Kidney (tissue), 14 donors: Measurements from ENCODE around the gene SNN. TPM values are rescaled to one million over a fixed set of nuclear protein-coding genes. Genes with fewer than 3 reads are reported as not detected.

Source experiments
- DNase-seq, 5 donors: peaks; one replicate each; pipeline ENCODE4 v3.0.0-alpha.2; 2013 to 2020
- FAIRE-seq: peaks from 2 replicates; lab custom pipeline; 2012; peaks lifted over from hg19 to GRCh38; lab: Jason Lieb, UNC
- H3K27ac ChIP-seq, 2 donors: one replicate each; pipeline ENCODE4 v1.7.0; 2013; ENCODE audit warnings: low read depth in 2 of 2, low read length in 2 of 2, inconsistent platforms in 1 of 2
- H3K27me3 ChIP-seq: one replicate; pipeline ENCODE4 v1.7.1; 2013; ENCODE audit warnings: low read length, inconsistent platforms; ENCODE audit not compliant: control insufficient read depth, insufficient read depth
- H3K36me3 ChIP-seq, 3 donors: one replicate each; pipeline versions ENCODE4 v1.7.0 to v1.7.1; 2013; ENCODE audit warnings: low read length in 3 of 3, control low read depth in 1 of 3, inconsistent platforms in 1 of 3; ENCODE audit not compliant: insufficient read depth in 3 of 3, control insufficient read depth in 2 of 3
- H3K4me1 ChIP-seq, 3 donors: one replicate each; pipeline versions ENCODE4 v1.7.0 to v1.7.1; 2013; ENCODE audit warnings: low read length in 3 of 3, inconsistent platforms in 1 of 3, low read depth in 1 of 3; ENCODE audit not compliant: control insufficient read depth in 2 of 3, insufficient read depth in 2 of 3
- H3K4me3 ChIP-seq, 3 donors: one replicate each; pipeline versions ENCODE4 v1.7.0 to v1.8.1; 2013; ENCODE audit warnings: low read length in 3 of 3, control low read depth in 1 of 3, inconsistent platforms in 1 of 3
- H3K9ac ChIP-seq, 3 donors: one replicate each; pipeline versions ENCODE4 v1.7.0 to v1.7.1; 2013; ENCODE audit warnings: low read length in 3 of 3, control low read depth in 1 of 3, inconsistent platforms in 1 of 3
- H3K9me3 ChIP-seq, 3 donors: one replicate each; pipeline versions ENCODE4 v1.7.0 to v1.7.1; 2013; ENCODE audit warnings: low read length in 3 of 3, control low read depth in 1 of 3, inconsistent platforms in 1 of 3; ENCODE audit not compliant: control insufficient read depth in 2 of 3, insufficient read depth in 1 of 3
- CTCF ChIP-seq: IDR thresholded peaks from 3 replicates; pipeline ENCODE4 v1.5.1; 2012; ENCODE audit warnings: mild to moderate bottlenecking, moderate library complexity, borderline replicate concordance; ENCODE audit not compliant: insufficient read depth; ENCODE audit errors: extremely low read depth
- intact Hi-C: fragments of 100-400 bp; cut with DNase I; formaldehyde crosslinking; loops from one replicate; pipeline ENCODE4 v1.11.1; 2022
- polyA plus RNA-seq: library from polyadenylated mRNA; stranded (reverse); fragments of 350-450 nt; fragmentation: Illumina TruSeq; extraction: RNeasy Lipid Tissue Mini Kit (QIAGEN cat#74804); gene quantifications from one replicate; pipeline ENCODE4 v1.2.3, GENCODE V29; 2014; ENCODE audit warnings: low read depth, low replicate concordance; ENCODE audit not compliant: insufficient read depth
- total RNA-seq: library from RNA; stranded (reverse); fragmentation: NEBNext Ultra II Directional; extraction: Animal tissue kit (Norgen Biotek cat#: 25700); gene quantifications from one replicate; pipeline ENCODE4 v1.2.1, GENCODE V29; 2021
- donor health status: control.
- donor health status: control.
- donor health status: control.
- donor health status: control.
- donor health status: control.
- donor health status: DM: yes; HTN: yes; CAD: no.
- donor health status: Normal renal cell carcinoma (clear cell type).

SNN gene
- total and polyA plus RNA-seq, 2 donors from 2014 or later = 16.6 to 21.9 TPM

GRCh38 chr16:11665071-11665491, 3.2 kb upstream of the SNN start:
- FAIRE-seq (no peak), DNase-seq (peak in 2 of 5 donors; percentile 33 to 75)
- Histone ChIP-seq H3K4me1 (peaks cover 0 to 4% (median 0%) of the 10 kb centered on the region in 3 donors), H3K27me3 (no peaks in the 10 kb centered on the region), H3K36me3 (no peaks in the 10 kb centered on the region), H3K4me3 (no peak overlapping the region), H3K9ac (no peak overlapping the region), H3K27ac (no peak overlapping the region), H3K9me3 (no peaks in the 10 kb centered on the region)
- intact Hi-C loops = no loop called here
- no peak for TF ChIP-seq CTCF

- intact Hi-C loops = no loop called here
- H3K27me3 ChIP-seq = no peaks in the 10 kb centered on the region
- FAIRE-seq (no peak), DNase-seq (peak in 1 of 5 donors; percentile 45)
- H3K4me3 ChIP-seq = no peak overlapping the region
- no peak overlapping the region for H3K27ac ChIP-seq
- H3K4me1 ChIP-seq = peaks cover 0 to 11% (median 0%) of the 10 kb centered on the region in 3 donors
- no peak for TF ChIP-seq CTCF
- no peak overlapping the region for H3K9ac ChIP-seq
- H3K36me3 ChIP-seq = no peaks in the 10 kb centered on the region
- no peaks in the 10 kb centered on the region for H3K9me3 ChIP-seq
These were observed 1.9 kb upstream of the SNN start for GRCh38 chr16:11666103-11667055.

DNA sequence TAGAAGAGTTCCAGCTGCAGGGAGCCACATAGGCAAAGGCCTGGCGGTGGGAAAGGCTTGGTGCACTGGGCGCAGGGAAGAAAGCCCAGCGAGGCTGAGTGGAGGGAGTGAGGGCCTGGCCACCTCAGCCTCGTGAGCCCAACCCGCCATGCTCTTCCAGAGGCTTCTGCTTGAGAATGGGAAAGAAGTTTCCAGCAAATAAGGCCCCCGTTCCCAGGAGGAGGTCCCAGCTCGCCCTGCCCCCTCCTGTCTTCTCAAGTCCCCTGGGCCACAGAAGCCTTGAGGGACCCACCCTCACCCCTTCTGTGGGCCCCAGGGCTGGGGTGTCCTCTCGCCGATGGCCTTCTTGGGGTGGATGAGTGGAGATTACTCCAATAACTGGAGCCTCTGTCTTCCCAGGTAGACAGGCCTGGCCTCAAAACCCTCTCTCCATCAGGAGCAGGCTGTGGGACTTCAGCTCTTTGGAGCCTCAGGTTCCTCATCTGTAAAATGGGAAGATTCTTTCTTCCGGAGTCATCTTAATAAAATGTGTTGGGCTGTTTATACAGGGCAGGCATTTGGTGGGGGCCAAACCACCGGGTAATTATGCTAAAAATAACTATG, 933 bp upstream of the SNN start:
- no peaks in the 10 kb centered on the region for H3K36me3 ChIP-seq
- no peak overlapping the region for H3K9ac ChIP-seq
- no peaks in the 10 kb centered on the region for H3K27me3 ChIP-seq
- DNase-seq (peak in 1 of 5 donors; percentile 58), FAIRE-seq (no peak)
- H3K27ac ChIP-seq = no peak overlapping the region
- peaks cover 0 to 17% (median 0%) of the 10 kb centered on the region in 3 donors for H3K4me1 ChIP-seq
- H3K9me3 ChIP-seq = no peaks in the 10 kb centered on the region
- no peak for TF ChIP-seq CTCF
- H3K4me3 ChIP-seq = no peak overlapping the region
- intact Hi-C loops = no loop called here
